K562 (cell line): ENCODE measurements around the gene S100A2. TPM values are rescaled to one million over a fixed set of nuclear protein-coding genes. Genes with fewer than 3 reads are reported as not detected.

Source experiments
- ATF1 ChIP-seq, 2 experiments: fragments of 450-650 bp in 1 of 2; IDR thresholded peaks; 2 replicates each; pipeline ENCODE4 v1.6.1; 2016; ENCODE audit warnings: missing compliant biosample characterization in 1 of 2, missing genetic modification characterization in 1 of 2
- CHD7 ChIP-seq: fragments of 200-600 bp; sonication (generic); IDR thresholded peaks from one replicate; pipeline ENCODE4 v1.6.1; 2012; ENCODE audit warnings: mild to moderate bottlenecking, low read depth, low read length, inconsistent platforms
- GATA2 ChIP-seq: sonication (generic); formaldehyde crosslinking; IDR thresholded peaks from 2 replicates; pipeline ENCODE4 v1.4.0; 2020; ENCODE audit warnings: mild to moderate bottlenecking, missing genetic modification reagents
- KAT2B ChIP-seq: IDR thresholded peaks from one replicate; pipeline ENCODE4 v1.6.1; 2012; ENCODE audit warnings: low read depth, mild to moderate bottlenecking, control low read depth, inconsistent platforms, low read length, moderate library complexity
- KAT8 ChIP-seq: fragments of 450-650 bp; IDR thresholded peaks from 2 replicates; pipeline ENCODE4 v1.6.1; 2016; ENCODE audit warnings: low read depth, mild to moderate bottlenecking
- LEF1 ChIP-seq: fragments of 450-650 bp; IDR thresholded peaks from 2 replicates; pipeline ENCODE4 v1.6.1; 2016; ENCODE audit warnings: mild to moderate bottlenecking
- MCM2 ChIP-seq: fragments of 450-650 bp; IDR thresholded peaks from 2 replicates; pipeline ENCODE4 v1.6.1; 2017; ENCODE audit warnings: low read depth, mild to moderate bottlenecking
- MEIS2 ChIP-seq: fragments of 450-650 bp; IDR thresholded peaks from 2 replicates; pipeline ENCODE4 v1.6.1; 2014; ENCODE audit warnings: mild to moderate bottlenecking; ENCODE audit not compliant: partially characterized antibody
- POLR2A ChIP-seq: fragments of 450-650 bp; conservative IDR thresholded peaks from 2 replicates; pipeline ENCODE4 v1.6.1; 2016
- RAD21 ChIP-seq, 2 experiments: fragments of 250-450 bp in 1 of 2; fragments of 450-650 bp in 1 of 2; sonication (Bioruptor Pico) in 1 of 2; formaldehyde crosslinking in 1 of 2; IDR thresholded peaks in 1 of 2; conservative IDR thresholded peaks in 1 of 2; 2 replicates each; pipeline versions ENCODE4 v1.4.0 to v1.8.0; 2020 to 2022; ENCODE audit warnings: mild to moderate bottlenecking in 2 of 2, moderate library complexity in 1 of 2
- RNF2 ChIP-seq: sonication (generic); IDR thresholded peaks from 2 replicates; pipeline ENCODE4 v1.6.1; 2016
- SREBF1 ChIP-seq: fragments of 150-350 bp; IDR thresholded peaks from 2 replicates; pipeline ENCODE4 v1.6.1; 2014; ENCODE audit warnings: antibody characterized with exemption, low read depth, low read length, borderline replicate concordance
- STAG1 ChIP-seq: sonication (generic); formaldehyde crosslinking; IDR thresholded peaks from 2 replicates; pipeline ENCODE4 v1.5.0; 2020; ENCODE audit warnings: missing genetic modification reagents, borderline replicate concordance
- ZBTB12 ChIP-seq: fragments of 250-450 bp; sonication (Bioruptor Pico); IDR thresholded peaks from 2 replicates; pipeline ENCODE4 v1.4.0; 2020
- polyA plus RNA-seq, 8 experiments: library from polyadenylated mRNA; depleted of rRNA in 4 of 8; stranded (reverse) in 5 of 8; unstranded in 3 of 8; fragments of >200 nt; fragmentation: Nextera tagmentation in 2 of 8; fragmentation: Illumina TruSeq in 1 of 8; extraction: Ambion mirVana in 2 of 8; extraction: Trizol in 1 of 8; gene quantifications; 2 replicates each; pipeline versions ENCODE4 v1.2.1 to v1.2.3, GENCODE V29; 2011 to 2014; ENCODE audit warnings: inconsistent platforms in 1 of 8, missing spikeins in 1 of 8
- total RNA-seq, 7 experiments: library from RNA; depleted of rRNA in 6 of 7; stranded (reverse); fragments of >200 nt in 6 of 7; fragmentation: Illumina TruSeq in 2 of 7; extraction: Trizol in 2 of 7; gene quantifications; 2 replicates each; pipeline versions ENCODE4 v1.2.1 to v1.2.3, GENCODE V29; 2011 to 2021; ENCODE audit warnings: low replicate concordance in 1 of 7

S100A2 gene
- total and polyA plus RNA-seq, 9 of the 15 experiments (the other 6 are each of a cell fraction or from before 2014, with no cell fraction given), result 0.28 to 0.65 (median 0.44) TPM; not detected in 4

GRCh38 chr1:153608742-153609584 lies 43.3 kb upstream of the S100A2 start (continued):
- TF ChIP-seq CHD7 (no peak), RNF2 (no peak; the same call in 1 of the 2 replicates), MCM2 (no peak), ZBTB12 (CRISPR knock-in tag) (no peak), LEF1 (peak; percentile 74), RAD21 (CRISPR knock-in tag; conservative IDR thresholded peaks at IDR 0.05 in 1 of 2, IDR thresholded peaks at IDR 0.05 in 1 of 2) (no peak), KAT2B (no peak), MEIS2 (peak; percentile 99), STAG1 (CRISPR knock-in tag) (no peak), SREBF1 (no peak), KAT8 (no peak), POLR2A (peak; percentile 42; the same call in 1 of the 2 replicates), ATF1 (CRISPR knock-in tag; IDR thresholded peaks at IDR 0.05) (no peak), ATF1 (tag; IDR thresholded peaks at IDR 0.05) (peak; percentile 46), GATA2 (no peak)
